ENCODE measurements around the gene PAK1. TPM values are rescaled to one million over a fixed set of nuclear protein-coding genes. Genes with fewer than 3 reads are reported as not detected.

The PAK1 gene
- total and polyA plus RNA-seq, 2 donors (not counting 1 experiment from before 2014, with no cell fraction given), result 34.6 to 37.7 TPM

- DNase-seq (ENCODE audit: low read depth in 2 of 2), result no peak
- no peak overlapping the region for H3K9ac ChIP-seq (ENCODE audit: insufficient read depth, low read length)
Measured at GRCh38 chr11:77310721-77311120, 163.2 kb downstream of the PAK1 start.

DNA sequence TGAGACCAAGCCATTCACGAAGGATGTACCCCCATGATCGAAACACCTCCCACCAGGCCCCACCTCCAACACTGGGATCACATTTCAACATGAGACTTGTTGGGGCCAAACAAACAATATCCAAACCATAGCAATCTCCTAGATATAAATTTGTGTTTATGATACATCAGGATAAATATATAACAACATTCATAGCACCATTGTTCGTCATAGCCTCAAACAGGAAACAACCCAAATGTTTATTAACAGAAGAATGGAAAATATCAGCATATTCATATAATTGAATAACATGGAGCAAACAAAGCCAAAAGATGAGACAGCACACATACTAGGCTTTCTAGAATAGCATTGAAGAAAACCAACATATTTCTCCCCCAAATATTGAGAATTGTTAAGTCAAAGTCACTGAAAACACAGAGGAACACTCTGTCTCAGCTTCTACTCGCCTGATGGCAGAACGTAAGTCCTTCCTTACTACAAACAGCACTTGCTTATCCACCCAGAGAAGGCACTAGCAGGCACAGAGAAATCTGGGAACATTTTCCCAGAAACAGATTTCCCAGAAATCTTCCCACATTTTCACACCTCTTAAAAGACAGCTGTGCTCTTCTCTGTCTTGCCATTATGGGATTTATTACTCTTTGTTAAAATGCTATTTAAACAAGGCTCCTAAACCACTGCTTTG, 164.4 kb downstream of the PAK1 start:
- no peaks in the 10 kb centered on the region for H3K9me3 ChIP-seq (ENCODE audit: control insufficient read depth, insufficient read depth, low read depth, low read length)
- H3K27ac ChIP-seq (ENCODE audit: insufficient read depth, low read length), result no peak overlapping the region
- no peaks in the 10 kb centered on the region for H3K4me1 ChIP-seq (ENCODE audit: control insufficient read depth, extremely low read depth, insufficient read depth, low read length)
- no peak overlapping the region for H3K4me2 ChIP-seq (ENCODE audit: extremely low read depth, insufficient read depth, low read length)
- no peak for DNase-seq (ENCODE audit: low read depth in 2 of 2)
- H3K27me3 ChIP-seq (ENCODE audit: control insufficient read depth, insufficient read depth, low read length), result no peaks in the 10 kb centered on the region
- H3K9ac ChIP-seq (ENCODE audit: insufficient read depth, low read length), result no peak overlapping the region
- no peaks in the 10 kb centered on the region for H4K20me1 ChIP-seq (ENCODE audit: control insufficient read depth, extremely low read depth, insufficient read depth, low read length)
- no peaks in the 10 kb centered on the region for H3K36me3 ChIP-seq (ENCODE audit: control insufficient read depth, insufficient read depth, low read length)
- H3K4me3 ChIP-seq (replicated peaks in 1 of 4; ENCODE audit: control extremely low read depth in 1 of 4, insufficient read depth in 1 of 4, low read depth in 3 of 4, low read length in 4 of 4), result no peak overlapping the region
- H2AFZ ChIP-seq (ENCODE audit: low read length), result no peak overlapping the region
- no peaks in the 10 kb centered on the region for H3K79me2 ChIP-seq (ENCODE audit: control insufficient read depth, insufficient read depth, low read length)
- TF ChIP-seq EZH2 (IDR thresholded peaks at IDR 0.05; ENCODE audit: low read length, missing control alignments), result no peak
- TF ChIP-seq, protein P1, sequence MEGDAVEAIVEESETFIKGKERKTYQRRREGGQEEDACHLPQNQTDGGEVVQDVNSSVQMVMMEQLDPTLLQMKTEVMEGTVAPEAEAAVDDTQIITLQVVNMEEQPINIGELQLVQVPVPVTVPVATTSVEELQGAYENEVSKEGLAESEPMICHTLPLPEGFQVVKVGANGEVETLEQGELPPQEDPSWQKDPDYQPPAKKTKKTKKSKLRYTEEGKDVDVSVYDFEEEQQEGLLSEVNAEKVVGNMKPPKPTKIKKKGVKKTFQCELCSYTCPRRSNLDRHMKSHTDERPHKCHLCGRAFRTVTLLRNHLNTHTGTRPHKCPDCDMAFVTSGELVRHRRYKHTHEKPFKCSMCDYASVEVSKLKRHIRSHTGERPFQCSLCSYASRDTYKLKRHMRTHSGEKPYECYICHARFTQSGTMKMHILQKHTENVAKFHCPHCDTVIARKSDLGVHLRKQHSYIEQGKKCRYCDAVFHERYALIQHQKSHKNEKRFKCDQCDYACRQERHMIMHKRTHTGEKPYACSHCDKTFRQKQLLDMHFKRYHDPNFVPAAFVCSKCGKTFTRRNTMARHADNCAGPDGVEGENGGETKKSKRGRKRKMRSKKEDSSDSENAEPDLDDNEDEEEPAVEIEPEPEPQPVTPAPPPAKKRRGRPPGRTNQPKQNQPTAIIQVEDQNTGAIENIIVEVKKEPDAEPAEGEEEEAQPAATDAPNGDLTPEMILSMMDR (conservative IDR thresholded peaks at IDR 0.05 in 1 of 2, IDR thresholded peaks at IDR 0.05 in 1 of 2; ENCODE audit: low read depth in 1 of 2, low read length in 2 of 2), result no peak

More at GRCh38 chr11:77310721-77311120, 163.2 kb downstream of the PAK1 start:
- Histone ChIP-seq H4K20me1 (ENCODE audit: control insufficient read depth, extremely low read depth, insufficient read depth, low read length) (no peaks in the 10 kb centered on the region), H3K36me3 (ENCODE audit: control insufficient read depth, insufficient read depth, low read length) (no peaks in the 10 kb centered on the region), H3K9me3 (ENCODE audit: control insufficient read depth, insufficient read depth, low read depth, low read length) (no peaks in the 10 kb centered on the region), H3K4me1 (ENCODE audit: control insufficient read depth, extremely low read depth, insufficient read depth, low read length) (no peaks in the 10 kb centered on the region), H2AFZ (ENCODE audit: low read length) (no peak overlapping the region), H3K4me2 (ENCODE audit: extremely low read depth, insufficient read depth, low read length) (no peak overlapping the region), H3K27me3 (ENCODE audit: control insufficient read depth, insufficient read depth, low read length) (no peaks in the 10 kb centered on the region), H3K4me3 (replicated peaks in 1 of 4; ENCODE audit: control extremely low read depth in 1 of 4, insufficient read depth in 1 of 4, low read depth in 3 of 4, low read length in 4 of 4) (no peak overlapping the region), H3K79me2 (ENCODE audit: control insufficient read depth, insufficient read depth, low read length) (no peaks in the 10 kb centered on the region), H3K27ac (ENCODE audit: insufficient read depth, low read length) (no peak overlapping the region)
- TF ChIP-seq, protein P1 (conservative IDR thresholded peaks at IDR 0.05 in 1 of 2, IDR thresholded peaks at IDR 0.05 in 1 of 2; ENCODE audit: low read depth in 1 of 2, low read length in 2 of 2), result no peak
- no peak for TF ChIP-seq EZH2 (IDR thresholded peaks at IDR 0.05; ENCODE audit: low read length, missing control alignments)

GRCh38 chr11:77308838-77309237, 165.1 kb downstream of the PAK1 start:
- no peak for DNase-seq (ENCODE audit: low read depth in 2 of 2)
- no peaks in the 10 kb centered on the region for H3K4me1 ChIP-seq (ENCODE audit: control insufficient read depth, extremely low read depth, insufficient read depth, low read length)
- H3K9ac ChIP-seq (ENCODE audit: insufficient read depth, low read length), result no peak overlapping the region
- TF ChIP-seq EZH2 (IDR thresholded peaks at IDR 0.05; ENCODE audit: low read length, missing control alignments), result no peak
- TF ChIP-seq, protein P1 (conservative IDR thresholded peaks at IDR 0.05 in 1 of 2, IDR thresholded peaks at IDR 0.05 in 1 of 2; ENCODE audit: low read depth in 1 of 2, low read length in 2 of 2), result no peak
- no peaks in the 10 kb centered on the region for H3K9me3 ChIP-seq (ENCODE audit: control insufficient read depth, insufficient read depth, low read depth, low read length)
- H3K36me3 ChIP-seq (ENCODE audit: control insufficient read depth, insufficient read depth, low read length), result no peaks in the 10 kb centered on the region
- H2AFZ ChIP-seq (ENCODE audit: low read length), result no peak overlapping the region
- no peaks in the 10 kb centered on the region for H3K79me2 ChIP-seq (ENCODE audit: control insufficient read depth, insufficient read depth, low read length)
- H3K27me3 ChIP-seq (ENCODE audit: control insufficient read depth, insufficient read depth, low read length), result no peaks in the 10 kb centered on the region
- H3K27ac ChIP-seq (ENCODE audit: insufficient read depth, low read length), result no peak overlapping the region
- H4K20me1 ChIP-seq (ENCODE audit: control insufficient read depth, extremely low read depth, insufficient read depth, low read length), result no peaks in the 10 kb centered on the region
- H3K4me2 ChIP-seq (ENCODE audit: extremely low read depth, insufficient read depth, low read length), result no peak overlapping the region
- H3K4me3 ChIP-seq (replicated peaks in 1 of 4; ENCODE audit: control extremely low read depth in 1 of 4, insufficient read depth in 1 of 4, low read depth in 3 of 4, low read length in 4 of 4), result no peak overlapping the region
